Prostate gland (tissue), 2 donors: ENCODE data around the gene ERMAP.

Source experiments
- POLR2A ChIP-seq: fragments of 450-650 bp; IDR thresholded peaks from one replicate; pipeline ENCODE4 v1.6.1; 2016; ENCODE audit warnings: antibody characterized with exemption, mild to moderate bottlenecking
- TF ChIP-seq, protein P1 (sequence below), 4 experiments: fragments of 200-600 bp in 2 of 4; fragments of 450-650 bp in 2 of 4; sonication (generic) in 2 of 4; IDR thresholded peaks; 1 replicate in 3 of 4; 2 replicates in 1 of 4; pipeline ENCODE4 v1.5.1; 2016 to 2019; ENCODE audit warnings: antibody characterized with exemption in 4 of 4, mild to moderate bottlenecking in 2 of 4, moderate library complexity in 2 of 4

DNA sequence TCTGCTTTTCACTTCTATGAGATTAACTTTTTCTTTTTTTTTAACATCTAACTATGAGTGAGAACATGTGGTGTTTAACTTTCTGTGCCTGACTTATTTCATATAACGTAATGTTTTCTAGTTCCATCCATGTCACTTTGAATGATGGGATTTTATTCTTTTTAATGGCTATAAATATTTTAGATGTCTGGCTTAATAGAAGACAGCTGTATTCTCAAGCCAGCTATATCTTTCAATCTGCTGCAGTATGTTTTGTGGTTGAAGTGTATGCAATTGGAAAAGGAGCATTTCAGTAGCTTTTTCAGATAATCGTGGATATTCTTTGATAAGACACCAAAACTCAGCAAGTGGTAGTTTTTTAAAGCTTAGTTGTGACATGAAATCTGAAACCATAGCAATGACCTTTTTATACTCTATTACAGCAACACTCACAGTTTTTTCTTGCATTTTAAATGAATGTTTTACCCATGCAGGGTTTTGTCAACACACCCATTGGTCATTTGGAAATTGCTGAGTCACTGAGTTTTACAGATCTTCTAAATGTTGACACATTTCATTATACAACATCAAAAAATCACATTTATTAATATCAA, 6.0 kb downstream of the ERMAP start:
- TF ChIP-seq, protein P1, sequence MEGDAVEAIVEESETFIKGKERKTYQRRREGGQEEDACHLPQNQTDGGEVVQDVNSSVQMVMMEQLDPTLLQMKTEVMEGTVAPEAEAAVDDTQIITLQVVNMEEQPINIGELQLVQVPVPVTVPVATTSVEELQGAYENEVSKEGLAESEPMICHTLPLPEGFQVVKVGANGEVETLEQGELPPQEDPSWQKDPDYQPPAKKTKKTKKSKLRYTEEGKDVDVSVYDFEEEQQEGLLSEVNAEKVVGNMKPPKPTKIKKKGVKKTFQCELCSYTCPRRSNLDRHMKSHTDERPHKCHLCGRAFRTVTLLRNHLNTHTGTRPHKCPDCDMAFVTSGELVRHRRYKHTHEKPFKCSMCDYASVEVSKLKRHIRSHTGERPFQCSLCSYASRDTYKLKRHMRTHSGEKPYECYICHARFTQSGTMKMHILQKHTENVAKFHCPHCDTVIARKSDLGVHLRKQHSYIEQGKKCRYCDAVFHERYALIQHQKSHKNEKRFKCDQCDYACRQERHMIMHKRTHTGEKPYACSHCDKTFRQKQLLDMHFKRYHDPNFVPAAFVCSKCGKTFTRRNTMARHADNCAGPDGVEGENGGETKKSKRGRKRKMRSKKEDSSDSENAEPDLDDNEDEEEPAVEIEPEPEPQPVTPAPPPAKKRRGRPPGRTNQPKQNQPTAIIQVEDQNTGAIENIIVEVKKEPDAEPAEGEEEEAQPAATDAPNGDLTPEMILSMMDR (IDR thresholded peaks at IDR 0.05), result no peak
- no peak for TF ChIP-seq POLR2A
